Measurements from ENCODE around the gene NAA50. TPM values are rescaled to one million over a fixed set of nuclear protein-coding genes. Genes with fewer than 3 reads are reported as not detected.

The NAA50 gene
- polyA plus RNA-seq, 4 donors: 124 to 164 (median 143) TPM

DNA sequence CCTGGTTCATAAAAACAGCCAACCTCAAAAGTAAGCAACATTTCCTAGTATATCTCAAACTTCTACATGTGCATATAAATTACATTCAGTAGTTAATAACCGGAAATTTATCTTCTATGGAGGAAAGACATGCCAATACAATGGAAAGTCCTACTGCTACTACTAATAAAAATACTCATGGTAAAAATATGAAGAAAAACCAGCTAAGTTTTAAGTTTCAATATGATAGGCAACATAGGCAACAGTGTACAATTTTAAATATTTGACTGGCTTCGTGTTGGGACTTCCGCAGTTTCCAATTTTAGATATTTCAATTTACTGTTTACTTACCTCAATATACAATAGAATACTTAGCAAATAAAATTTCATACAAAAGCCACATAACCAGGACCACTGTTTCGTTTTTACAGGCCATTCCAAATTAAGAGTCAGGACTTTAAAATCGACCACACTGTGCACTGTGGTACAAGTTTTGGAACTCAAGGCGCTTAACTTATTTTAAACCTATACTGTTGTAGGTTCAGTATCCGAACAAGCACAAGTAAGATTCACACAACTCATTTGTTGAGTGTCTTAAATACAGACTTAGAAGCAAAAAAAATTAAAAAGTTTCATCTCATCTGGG lies 2.9 kb downstream of the NAA50 start:
- no peak for DNase-seq (ENCODE audit: low read depth in 4 of 4, low spot score in 3 of 4)

DNA sequence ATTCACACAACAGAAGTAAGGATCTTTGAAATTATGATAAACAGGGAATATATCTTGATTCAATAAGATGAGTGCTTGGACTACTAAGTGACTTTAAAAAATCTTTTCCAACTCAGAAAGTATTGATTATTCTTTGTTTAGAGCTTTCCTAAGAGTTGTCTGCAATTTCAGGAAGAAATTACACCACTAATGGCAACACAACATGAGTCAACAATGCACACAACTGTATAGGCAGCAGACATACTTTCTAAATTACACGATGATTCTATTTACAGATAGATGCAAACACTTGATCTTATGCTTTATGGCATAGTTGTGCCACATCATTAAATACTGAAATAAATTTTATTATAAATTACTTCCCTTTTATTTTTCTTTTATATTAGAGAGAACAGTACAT lies 4.4 kb downstream of the NAA50 start:
- no peak for DNase-seq (ENCODE audit: low read depth in 4 of 4, low spot score in 3 of 4)

DNA sequence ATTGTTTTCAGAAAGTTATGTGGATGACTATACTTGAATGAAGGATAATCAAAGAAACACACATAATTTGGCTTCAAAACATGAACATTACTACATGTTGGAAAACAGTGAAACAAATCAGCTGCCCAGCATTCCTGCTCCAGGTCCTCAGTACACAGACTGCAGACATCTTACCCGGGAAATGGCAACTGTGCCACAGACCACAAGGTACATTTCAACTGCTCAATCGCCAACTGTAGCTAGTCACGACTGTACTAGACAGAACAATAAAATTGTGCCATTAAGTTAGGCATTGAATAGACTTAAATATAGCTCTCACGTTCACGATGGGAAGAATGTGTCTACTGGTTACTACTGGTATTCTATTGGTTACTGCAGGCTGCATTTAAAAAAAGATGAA lies 5.0 kb downstream of the NAA50 start:
- DNase-seq (ENCODE audit: low read depth in 4 of 4, low spot score in 3 of 4): no peak

DNA sequence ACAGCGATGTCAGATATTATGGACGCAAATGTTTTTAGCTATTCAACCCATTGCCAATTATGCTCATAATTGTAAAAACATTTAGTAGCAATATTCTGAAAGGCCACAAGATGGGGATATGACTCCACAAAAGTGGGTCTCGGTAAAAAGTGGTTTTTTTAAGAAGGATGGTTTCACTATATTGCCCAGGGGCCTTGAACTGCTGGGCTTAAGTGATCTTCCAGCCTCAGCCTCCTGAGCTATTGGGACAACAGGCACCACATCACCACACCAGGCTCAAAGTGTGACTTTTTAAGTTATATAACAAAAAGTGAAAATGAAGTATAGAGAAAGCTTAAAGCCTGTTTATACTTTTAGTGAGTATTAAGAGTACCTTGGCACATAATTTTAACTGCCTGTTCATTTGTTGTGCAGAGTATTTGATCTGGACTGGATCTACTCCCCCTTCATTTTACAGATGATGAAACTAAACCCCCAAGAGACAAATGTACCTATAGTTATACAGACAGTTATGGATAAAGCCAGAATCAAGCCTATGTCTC lies 9.4 kb downstream of the NAA50 start:
- peak in 3 of 4 donors; percentile 36 to 39 (median 37) for DNase-seq (ENCODE audit: low read depth in 4 of 4, low spot score in 3 of 4)

DNA sequence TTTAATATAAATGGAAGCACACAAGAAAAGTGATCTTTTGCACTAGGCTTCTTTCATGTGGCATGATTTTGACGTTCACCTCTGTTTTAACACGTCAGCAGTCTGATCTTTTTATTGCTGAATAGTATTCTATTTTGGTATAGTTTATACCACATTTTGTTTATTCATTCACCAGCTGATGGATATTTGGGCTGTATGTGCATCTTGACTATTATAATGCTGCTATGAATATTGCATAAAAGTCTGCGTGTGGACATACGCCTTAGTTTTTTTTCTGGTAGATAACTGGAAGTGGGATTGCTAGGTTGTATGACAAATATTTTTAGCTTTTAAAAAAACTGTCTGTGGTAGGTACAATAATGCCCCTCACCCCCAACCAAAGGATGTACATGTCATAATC lies 14.4 kb downstream of the NAA50 start:
- DNase-seq (ENCODE audit: low read depth in 4 of 4, low spot score in 3 of 4): no peak

DNA sequence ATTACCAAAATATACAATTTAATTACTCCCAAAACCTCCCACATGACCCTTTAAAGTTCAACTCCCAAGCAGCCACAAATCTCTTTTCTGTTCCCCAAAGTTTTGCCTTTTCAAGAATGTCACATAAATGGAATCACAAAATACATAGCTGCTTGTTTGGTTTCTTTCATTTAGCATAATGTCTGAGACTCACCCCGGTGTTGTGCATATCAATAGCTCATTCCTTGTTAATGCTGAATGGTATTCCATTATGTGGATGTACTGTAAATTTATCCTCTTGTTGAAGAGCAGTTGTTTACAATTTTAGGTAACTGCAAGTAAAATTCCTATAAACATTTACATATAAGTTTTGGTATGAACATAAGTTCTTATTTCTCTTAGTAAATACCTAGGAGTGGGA lies 15.5 kb downstream of the NAA50 start:
- DNase-seq (ENCODE audit: low read depth in 4 of 4, low spot score in 3 of 4): no peak

GRCh38 chr3:113728661-113729060 lies 17.4 kb downstream of the NAA50 start:
- DNase-seq (ENCODE audit: low read depth in 4 of 4, low spot score in 3 of 4): no peak

DNA sequence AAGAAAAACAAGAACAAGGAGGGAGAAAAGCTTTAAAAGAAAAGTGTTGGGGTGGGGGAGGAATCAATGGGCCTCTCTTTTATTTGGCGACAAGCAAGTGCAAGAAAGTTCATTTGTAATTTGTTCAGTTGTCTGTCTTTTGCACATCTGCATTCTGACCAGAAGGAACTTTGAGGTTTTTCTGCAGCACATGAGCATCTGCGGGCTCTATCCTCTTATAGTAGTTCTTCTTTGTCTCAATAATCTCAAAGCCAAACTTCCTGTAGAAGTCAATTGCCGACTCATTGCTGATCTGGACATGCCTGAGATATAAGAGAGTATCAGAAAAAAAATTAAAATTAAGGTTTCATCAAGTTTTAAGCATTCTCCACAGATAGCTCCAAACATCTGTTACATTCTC lies 24.4 kb downstream of the NAA50 start:
- DNase-seq (ENCODE audit: low read depth in 4 of 4, low spot score in 3 of 4): no peak

GRCh38 chr3:113719758-113720157 lies 26.3 kb downstream of the NAA50 start:
- no peak for DNase-seq (ENCODE audit: low read depth in 4 of 4, low spot score in 3 of 4)

GRCh38 chr3:113719294-113719693 lies 26.8 kb downstream of the NAA50 start:
- DNase-seq (ENCODE audit: low read depth in 4 of 4, low spot score in 3 of 4): no peak

DNA sequence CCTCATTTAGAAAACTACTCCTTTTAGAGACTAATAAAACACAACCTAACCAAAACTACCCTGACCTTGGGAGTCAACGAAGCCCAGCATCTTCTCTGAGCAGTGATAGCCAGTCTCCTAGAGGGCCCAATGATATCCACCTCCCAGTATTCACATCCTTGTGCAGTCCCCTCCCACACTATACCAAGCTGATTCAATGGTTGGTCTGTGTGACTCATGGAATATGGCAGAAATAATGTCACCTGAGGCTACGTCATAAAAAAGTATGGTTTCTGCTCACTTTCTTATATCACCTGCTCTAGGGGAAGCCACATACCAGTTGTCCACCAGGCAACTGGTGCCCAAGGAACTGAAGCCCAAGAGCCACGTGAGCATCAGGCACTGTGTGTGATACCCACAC lies 28.2 kb downstream of the NAA50 start:
- DNase-seq (ENCODE audit: low read depth in 4 of 4, low spot score in 3 of 4): no peak

DNA sequence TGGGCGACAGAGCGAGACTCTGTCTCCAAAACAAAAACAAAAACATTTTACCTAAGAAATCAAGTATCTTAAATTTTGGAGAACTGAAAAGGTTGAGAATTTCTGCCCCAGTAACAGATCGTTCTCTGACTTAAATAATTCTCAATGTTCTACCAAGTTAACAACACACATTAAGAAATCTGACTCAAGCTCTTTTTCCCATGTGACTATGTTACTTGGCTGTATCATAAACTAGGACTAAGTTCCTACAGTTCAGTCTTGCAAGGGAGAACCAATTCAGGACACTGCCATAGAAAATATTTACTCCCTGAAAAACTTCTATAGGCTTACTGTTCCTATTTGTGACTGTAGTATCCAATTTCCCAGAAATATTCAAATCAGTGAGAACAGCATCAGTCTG lies 28.7 kb downstream of the NAA50 start:
- no peak for DNase-seq (ENCODE audit: low read depth in 4 of 4, low spot score in 3 of 4)

GRCh38 chr3:113714702-113715101 lies 31.3 kb downstream of the NAA50 start:
- no peak for DNase-seq (ENCODE audit: low read depth in 4 of 4, low spot score in 3 of 4)

DNA sequence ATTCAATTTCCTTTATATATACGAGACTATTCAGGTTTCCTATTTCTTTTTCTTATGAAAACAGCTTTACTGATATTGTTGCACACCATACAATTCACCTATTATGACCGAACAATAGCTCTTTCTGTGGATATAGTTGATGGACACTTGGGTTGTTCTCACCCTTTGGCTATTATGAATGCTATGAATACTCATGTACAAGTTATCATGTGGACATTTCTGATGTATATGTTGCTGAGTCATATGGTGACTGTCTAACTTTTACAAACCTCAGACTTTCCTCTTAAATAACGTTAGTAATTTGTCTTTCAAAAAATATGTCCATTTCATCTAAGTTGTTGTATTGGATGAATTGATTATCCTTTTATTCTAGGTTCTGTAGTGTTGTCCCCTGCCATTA lies 33.9 kb downstream of the NAA50 start:
- no peak for DNase-seq (ENCODE audit: low read depth in 4 of 4, low spot score in 3 of 4)

DNA sequence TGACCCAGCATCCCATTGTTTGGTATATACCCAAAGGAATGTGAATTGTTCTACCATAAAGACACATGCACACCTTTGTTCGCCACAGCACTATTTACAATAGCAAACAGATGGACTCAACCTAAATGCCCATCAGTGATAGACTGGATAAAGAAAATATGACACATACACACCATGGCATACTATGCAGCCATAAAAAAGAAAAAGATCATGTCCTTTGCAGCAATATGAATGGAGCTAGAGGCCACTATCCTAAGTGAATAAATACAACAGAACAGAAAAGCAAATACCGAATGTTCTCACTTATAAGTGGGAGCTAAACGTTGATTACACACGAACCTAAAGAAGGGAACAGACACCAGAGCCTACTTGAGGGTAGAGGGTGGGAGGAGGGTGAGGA lies 38.2 kb downstream of the NAA50 start:
- no peak for DNase-seq (ENCODE audit: low read depth in 4 of 4, low spot score in 3 of 4)

- DNase-seq (ENCODE audit: low read depth in 4 of 4, low spot score in 3 of 4): no peak
Observed at GRCh38 chr3:113698956-113699355, 47.1 kb downstream of the NAA50 start.

DNA sequence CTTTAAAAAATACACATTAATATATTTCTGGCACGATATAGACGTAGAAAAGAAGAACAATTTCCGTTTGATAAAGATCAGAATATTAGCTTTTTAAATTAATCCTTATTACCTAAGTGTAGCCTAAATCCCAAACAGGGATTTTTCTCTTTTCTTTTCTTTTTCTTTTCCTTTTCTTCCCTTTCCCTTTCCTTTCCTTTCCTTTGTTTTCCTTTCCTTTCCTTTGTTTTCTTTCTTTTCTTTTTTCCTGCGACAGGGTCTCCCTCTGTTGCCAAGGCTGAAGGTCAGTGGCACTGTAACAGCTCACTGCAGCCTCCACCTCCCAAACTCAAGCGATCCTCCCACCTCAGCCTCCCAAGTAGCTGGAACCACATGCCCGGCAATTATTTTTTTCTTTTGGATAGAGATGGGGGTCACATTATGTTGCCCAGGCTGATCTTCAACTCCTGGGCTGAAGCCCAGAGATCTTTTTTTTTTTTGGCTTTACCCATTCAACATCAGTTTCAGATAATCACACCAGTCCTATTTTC lies 47.8 kb downstream of the NAA50 start:
- no peak for DNase-seq (ENCODE audit: low read depth in 4 of 4, low spot score in 3 of 4)

DNA sequence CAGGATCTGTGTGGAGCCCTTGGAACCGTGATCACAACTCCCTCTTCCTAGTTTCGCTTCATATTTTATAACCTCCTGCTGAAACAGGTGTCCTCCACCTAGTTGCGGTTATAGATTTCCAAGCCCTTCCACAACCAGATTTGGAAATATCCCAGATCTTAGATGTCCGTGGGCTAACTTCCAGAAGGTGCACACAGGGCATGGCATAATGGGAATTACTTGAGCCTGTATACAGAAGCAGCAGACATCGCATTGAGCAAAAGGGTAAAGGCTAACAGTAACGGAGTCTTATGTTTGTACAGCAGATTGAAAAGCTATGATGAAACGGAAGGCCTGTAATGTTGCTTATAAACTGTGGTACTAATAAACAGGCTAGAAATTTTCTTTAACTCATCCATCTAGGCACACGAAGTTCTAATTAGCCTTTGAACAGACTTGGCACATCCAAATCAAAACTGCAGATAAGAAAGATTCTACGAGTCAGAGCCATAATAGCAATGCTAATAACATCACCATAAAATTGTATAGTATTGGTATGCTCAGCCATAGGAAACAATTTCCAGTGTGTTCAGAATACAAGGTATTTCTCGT lies 48.5 kb downstream of the NAA50 start:
- peak in 1 of 4 donors; percentile 52 for DNase-seq (ENCODE audit: low read depth in 4 of 4, low spot score in 3 of 4)

DNA sequence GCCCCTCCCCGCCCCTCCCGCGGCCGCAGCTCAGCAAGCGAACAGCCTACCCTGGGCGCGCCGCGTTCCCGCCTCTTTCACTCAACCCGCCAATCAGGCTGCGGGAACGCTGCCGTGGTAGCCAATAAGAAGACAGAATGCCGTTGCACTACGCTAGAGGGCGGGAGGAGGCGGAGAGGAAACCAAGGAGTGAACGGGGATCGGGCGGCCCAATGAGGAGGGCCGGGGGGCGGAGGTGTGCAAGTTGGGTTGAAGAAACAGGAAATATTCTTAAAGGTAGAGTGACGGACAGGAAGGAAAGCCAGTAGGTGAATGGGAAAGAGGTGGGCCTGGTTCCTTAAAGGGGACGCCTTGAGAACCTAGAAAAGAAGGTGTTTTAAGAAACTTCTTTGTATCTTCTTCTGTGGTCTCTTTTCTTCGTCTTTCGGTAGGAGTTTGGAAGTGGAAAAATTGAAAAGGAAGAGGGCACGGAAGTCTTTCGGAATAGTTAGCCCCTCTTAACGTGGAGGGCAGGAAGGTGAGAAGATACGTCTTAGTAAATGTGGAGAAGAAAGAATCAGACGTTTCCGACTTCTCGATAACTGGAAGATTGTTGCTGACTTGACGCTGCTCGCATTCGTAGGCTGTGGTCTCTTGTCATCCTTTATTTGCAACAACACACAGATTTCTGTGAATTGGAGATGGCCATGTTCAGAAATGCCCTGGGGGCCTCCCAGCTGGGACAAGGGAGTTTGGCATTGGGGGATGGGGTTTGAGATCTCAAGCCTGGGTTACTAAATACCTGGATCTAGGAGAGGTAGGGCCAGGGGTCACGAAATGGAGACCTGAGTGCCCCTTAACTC lies 49.2 kb downstream of the NAA50 start:
- DNase-seq (ENCODE audit: low read depth in 4 of 4, low spot score in 3 of 4): peak; percentile 98 to 100 (median 98)

GRCh38 chr3:113695786-113696645 lies 50.0 kb downstream of the NAA50 start, which contains the start of gene USF3:
TSS of gene USF3 (minus strand) at chr3:113696642. CDS start at chr3:113674878, 21,764 bp downstream.
- DNase-seq (ENCODE audit: low read depth in 4 of 4, low spot score in 3 of 4): peak; percentile 32 to 59 (median 44)
